NCI-H2227 (cell line): ENCODE measurements around the gene ARHGEF33.
"Not testable (repeated sequence)": the region's sequence is repeated elsewhere in the genome, so short reads cannot be mapped to it uniquely, and the experiment has no call there.

ENCODE experiments used
- DNase-seq: peaks from one replicate; lab custom pipeline; 2025; ENCODE audit not compliant: unreplicated experiment; lab: John Stamatoyannopoulos, UW

The ARHGEF33 gene

DNA sequence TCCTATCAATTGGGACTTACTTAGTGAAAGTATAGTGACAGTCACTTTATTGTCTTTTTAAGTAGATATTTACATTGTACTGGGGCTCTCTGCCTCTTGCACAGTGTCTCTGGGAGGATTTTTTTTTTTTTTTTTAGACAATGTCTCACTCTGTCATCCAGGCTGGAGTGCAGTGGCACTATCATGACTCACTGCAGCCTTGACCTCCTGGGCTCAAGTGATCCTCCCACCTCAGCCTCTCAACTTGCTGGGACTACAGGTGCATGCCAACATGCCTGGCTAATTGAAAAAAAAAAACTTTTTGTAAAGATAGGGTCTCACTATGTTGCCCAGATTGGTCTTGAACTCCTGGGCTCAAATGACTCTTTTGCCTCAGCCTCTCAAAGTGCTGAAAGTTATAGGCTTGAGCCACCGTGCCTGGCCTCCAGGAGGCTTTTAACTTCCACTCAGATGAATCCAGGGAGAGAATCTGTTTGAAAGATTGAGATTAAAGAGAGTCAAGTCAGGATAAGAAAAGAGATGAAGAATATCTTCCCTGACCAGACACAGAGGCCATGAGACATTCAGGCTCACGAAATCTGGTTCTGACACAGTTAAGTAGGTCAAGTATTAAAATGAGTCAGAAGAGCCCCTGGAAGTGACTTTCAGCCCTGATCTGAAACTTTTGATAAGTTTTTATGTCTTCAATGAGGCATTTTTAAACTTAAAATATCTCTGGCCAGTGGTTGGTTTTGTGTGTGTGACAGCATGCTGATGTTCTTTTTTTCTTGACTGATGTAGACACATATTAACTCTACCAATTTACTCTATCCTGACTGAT, 18.3 kb downstream of the ARHGEF33 start:
- no peak for DNase-seq

DNA sequence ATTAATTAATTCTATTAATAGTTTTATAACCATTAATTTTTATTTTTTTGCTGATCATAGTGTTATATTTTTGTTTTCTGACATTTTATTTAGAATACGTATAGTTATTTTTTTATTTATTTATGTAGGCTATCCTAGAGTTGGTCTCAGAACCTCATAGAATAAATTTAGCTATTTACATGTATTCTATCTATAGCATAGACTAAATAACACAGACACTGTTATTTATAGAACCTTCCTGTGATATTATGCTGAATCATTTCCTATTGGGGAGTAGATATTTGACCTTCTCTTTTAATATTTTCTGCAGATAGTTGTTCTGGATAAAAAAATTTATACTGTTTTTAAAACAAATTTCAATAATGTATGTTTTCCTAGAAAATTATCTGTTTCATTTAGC, 20.2 kb downstream of the ARHGEF33 start:
- DNase-seq, result no peak

GRCh38 chr2:38911191-38911590, 21.5 kb downstream of the ARHGEF33 start:
- DNase-seq, result no peak

DNA sequence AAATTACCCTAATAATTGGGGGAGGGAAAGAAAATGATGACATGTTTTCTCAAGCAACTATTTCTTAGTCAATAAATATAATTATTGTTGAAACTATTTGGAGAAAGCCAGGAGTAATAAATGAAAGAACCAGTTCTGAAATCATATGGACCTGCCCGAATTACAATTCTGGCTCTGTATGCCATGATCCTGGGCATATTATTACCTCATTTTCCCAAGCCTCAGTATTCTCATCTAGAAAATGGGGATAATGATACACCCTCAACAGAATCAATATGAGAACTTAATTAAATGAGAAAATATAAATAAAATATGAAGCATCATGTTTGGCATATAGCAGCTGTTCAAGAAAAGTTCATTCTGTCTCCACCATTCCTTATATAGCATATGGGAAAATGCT, 22.9 kb downstream of the ARHGEF33 start:
- DNase-seq, result no peak

- no peak for DNase-seq
Measured at GRCh38 chr2:38922389-38922788, 32.7 kb downstream of the ARHGEF33 start.

DNA sequence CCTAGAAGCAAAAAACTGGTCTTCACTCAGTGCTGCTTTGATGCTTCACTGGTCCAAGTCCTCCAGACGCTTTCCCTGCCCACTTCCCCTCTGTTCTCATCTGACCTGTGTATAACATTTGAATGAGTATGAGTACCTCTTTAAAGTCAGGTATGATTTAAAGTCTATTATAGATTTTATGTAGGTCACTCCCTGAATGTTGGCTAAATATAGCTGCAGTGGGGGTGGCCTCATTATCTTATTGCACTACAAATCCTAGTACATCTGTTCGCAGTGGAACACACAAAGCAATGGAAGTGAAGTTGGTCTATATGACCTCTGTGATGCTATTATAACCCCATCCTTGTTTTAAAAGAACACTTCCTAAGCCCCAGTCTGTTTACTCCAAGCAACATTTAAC, 33.2 kb downstream of the ARHGEF33 start:
- no peak for DNase-seq

GRCh38 chr2:38925982-38926381, 36.3 kb downstream of the ARHGEF33 start:
- DNase-seq, result no peak

DNA sequence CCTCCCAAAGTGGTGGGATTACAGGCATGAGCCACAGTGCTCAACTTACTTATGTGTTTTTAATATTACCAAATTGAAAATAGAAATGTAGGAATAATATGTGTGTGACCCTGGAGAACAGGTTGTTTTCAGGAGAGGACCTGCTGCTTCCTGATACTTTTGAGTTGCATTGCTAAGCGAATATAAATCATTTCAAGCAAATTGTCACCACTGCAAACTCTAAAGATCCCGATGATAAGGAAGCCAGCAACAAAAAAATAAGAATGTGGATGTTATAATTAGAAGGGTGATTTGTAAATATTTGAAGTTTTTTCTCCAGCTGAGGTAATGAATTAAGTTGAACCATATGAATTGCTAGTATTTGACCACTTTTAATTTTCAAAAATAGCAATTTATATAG, 40.9 kb downstream of the ARHGEF33 start:
- no peak for DNase-seq

DNA sequence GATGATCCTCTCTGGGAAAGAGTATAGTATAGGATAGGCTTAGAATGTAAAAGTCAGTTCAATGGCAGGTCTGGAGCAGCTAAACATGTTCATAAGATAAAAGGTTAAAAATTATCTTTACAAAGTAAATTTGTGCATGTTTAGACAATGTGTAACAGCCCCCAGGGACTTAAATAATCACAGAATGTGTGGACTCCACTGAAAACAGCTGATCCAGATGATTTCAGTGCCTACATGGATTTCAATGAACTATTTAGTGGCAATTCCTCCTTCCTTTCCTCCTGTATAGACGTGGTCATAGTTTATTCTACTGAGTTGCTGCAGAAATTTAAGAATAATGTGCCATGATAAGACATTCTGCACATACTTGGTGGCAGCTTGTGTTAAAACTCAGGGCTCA, 42.9 kb downstream of the ARHGEF33 start:
- no peak for DNase-seq

DNA sequence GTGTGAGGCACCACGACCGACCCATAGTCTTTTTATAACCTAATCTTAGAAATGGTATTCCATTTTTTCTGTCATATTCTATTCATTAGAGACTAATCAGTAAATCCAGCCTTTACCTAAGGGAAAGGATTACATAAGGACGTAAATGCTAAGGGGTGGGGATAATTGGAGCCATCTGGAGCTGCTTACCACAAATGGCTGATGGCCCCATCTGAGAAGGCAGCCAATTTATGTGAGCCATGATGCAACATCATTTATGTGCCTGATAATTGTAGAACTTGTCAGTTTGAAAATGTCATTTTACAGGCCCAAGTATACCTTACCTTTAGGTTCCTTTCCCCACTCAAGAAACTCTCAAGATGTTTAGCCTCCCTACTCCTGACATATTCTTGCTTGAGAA, 44.0 kb downstream of the ARHGEF33 start:
- DNase-seq, result no peak

- DNase-seq, result no peak
Measured at GRCh38 chr2:38934742-38935141, 45.1 kb downstream of the ARHGEF33 start.

GRCh38 chr2:38935568-38936172, 46.0 kb downstream of the ARHGEF33 start:
- no peak for DNase-seq

- not testable (repeated sequence) for DNase-seq
Measured at GRCh38 chr2:38936516-38936915, 46.8 kb downstream of the ARHGEF33 start.

DNA sequence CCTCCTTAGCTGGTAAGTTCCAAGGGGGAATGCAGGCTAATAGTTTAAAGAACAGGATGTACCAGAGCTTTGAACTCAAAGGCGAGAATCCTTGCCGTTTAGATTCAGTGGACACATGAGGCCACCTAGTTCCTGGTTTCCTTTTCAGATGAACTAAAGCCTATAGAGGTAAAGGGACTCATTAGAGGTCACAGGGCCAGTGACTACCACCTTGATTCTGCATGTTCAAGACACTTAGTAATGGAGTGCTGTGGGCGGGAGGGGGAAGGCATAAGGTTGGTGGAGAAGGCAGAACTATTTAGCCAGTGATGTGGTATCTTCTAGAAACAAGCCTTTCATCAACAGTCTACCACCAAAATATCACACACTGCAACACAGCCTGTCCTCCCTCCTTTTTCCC, 47.9 kb downstream of the ARHGEF33 start:
- DNase-seq, result no peak

- DNase-seq, result no peak
Measured at GRCh38 chr2:38940746-38941145, 51.1 kb downstream of the ARHGEF33 start.

GRCh38 chr2:38943784-38944183, 54.1 kb downstream of the ARHGEF33 start:
- no peak for DNase-seq

- DNase-seq, result no peak
Measured at GRCh38 chr2:38945372-38945771, 55.7 kb downstream of the ARHGEF33 start.

DNA sequence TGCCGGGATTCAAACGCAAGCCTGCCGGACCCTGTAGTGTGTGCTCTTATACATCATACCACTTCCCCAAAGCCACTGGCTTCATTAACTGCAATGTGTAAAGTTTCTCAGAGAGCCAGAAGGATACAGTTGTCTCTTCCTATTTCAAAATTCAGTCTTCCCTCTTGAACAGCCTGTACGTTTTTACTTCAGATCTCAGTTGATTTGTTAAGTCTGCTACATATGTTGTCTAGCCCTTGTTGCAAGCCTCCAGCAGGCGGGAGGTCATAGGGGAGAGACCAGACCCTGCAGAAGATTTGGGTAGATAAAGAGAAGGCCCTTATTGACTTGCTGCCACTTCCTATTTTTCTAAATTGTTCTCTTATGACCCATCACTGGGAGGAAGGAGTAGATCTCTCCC, 56.2 kb downstream of the ARHGEF33 start:
- no peak for DNase-seq

DNA sequence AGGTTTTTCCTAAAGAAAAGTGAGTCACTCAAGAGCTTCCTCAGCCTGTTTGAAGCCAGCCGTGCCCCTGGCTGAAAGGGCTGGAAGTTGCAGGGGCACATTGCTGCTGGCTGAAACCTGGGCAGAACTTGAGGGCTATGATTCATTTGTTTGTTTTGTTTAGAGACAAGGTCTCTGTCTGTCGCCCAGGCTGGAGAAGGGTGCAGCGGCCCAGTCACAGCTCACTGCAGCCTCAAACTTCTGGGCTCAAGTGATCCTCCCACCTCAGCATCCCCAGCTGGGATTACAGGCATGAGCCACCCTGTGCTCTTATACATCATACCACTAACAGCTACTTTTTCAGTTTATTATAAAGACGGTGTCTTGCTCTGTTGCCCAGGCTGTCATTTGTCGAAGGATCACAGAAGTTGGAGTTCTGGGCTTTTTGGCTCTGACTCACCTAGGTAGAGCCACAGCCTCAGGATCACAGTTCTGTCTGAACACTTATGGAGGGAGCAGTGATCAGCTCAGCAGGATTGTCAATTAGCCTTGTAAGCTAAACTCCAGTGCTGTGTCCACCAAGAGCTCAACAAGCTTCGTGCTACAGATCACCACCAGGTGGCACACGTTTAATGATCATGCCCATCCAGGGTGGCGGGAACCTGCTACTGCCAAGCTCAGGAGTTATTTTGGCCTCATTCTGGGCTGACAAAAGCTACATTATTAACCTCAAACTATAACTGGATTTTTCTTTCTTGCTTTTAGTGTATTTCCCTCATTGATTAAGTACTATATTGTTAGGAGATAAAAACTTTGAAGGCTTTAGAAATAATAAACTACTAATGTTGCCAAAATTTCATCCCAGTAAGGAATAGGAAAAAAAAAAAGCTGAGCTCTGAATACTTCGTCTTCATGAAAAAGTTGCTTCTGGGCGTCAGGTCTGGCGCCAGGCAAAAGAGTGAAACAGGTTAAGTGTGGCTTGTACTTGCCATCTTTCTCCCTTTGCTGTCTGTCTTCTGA, 57.9 kb downstream of the ARHGEF33 start:
- peak; percentile 67 for DNase-seq

GRCh38 chr2:38948387-38948882, 58.8 kb downstream of the ARHGEF33 start:
- no peak for DNase-seq

- no peak for DNase-seq
Measured at GRCh38 chr2:38948995-38949394, 59.3 kb downstream of the ARHGEF33 start.
